Loucy (cell line): ENCODE data around the gene ZIM2.

Experiments used
- CTCF ChIP-seq: fragments of 200-600 bp; sonication (generic); conservative IDR thresholded peaks from 2 replicates; pipeline ENCODE4 v1.5.1; 2014; ENCODE audit warnings: mild to moderate bottlenecking, antibody characterized with exemption, low read length
- EZH2phosphoT487 ChIP-seq: fragments of 200-600 bp; IDR thresholded peaks from 2 replicates; pipeline ENCODE4 v1.6.1; 2018; ENCODE audit warnings: antibody characterized with exemption, mild to moderate bottlenecking, moderate library complexity, borderline replicate concordance

- TF ChIP-seq CTCF: no peak
- no peak for TF ChIP-seq EZH2phosphoT487
These were observed 62.2 kb downstream of the ZIM2 start for GRCh38 chr19:56778351-56778750.
